Astrocyte (in vitro differentiated cells and primary cell): ENCODE data around the gene C10orf143. TPM values are rescaled to one million over a fixed set of nuclear protein-coding genes. Genes with fewer than 3 reads are reported as not detected.

Experiments used
- DNase-seq: peaks from one replicate; pipeline ENCODE4 v3.0.0-alpha.2; 2010; ENCODE audit warnings: low read depth
- FAIRE-seq: peaks from 2 replicates; lab custom pipeline; 2011; peaks lifted over from hg19 to GRCh38; lab: Jason Lieb, UNC
- H2AFZ ChIP-seq: 2 replicates; pipeline ENCODE4 v1.6.0; 2012; ENCODE audit warnings: low read depth, low read length, inconsistent platforms
- H3K27ac ChIP-seq: 2 replicates; pipeline ENCODE4 v1.5.1; 2011; ENCODE audit warnings: low read depth, low read length, inconsistent platforms
- H3K27me3 ChIP-seq: 2 replicates; pipeline ENCODE4 v1.6.0; 2011; ENCODE audit warnings: low read length, inconsistent platforms; ENCODE audit not compliant: insufficient read depth
- H3K36me3 ChIP-seq: 2 replicates; pipeline ENCODE4 v1.5.1; 2011; ENCODE audit warnings: low read length, inconsistent platforms; ENCODE audit not compliant: insufficient read depth
- H3K4me1 ChIP-seq: 2 replicates; pipeline ENCODE4 v1.5.1; 2011; ENCODE audit warnings: low read length, inconsistent platforms; ENCODE audit not compliant: insufficient read depth
- H3K4me2 ChIP-seq: 2 replicates; pipeline ENCODE4 v1.6.0; 2012; ENCODE audit warnings: low read length, inconsistent platforms
- H3K4me3 ChIP-seq: 2 replicates; pipeline ENCODE4 v1.5.1; 2011; ENCODE audit warnings: low read depth, mild to moderate bottlenecking, low read length, inconsistent platforms; ENCODE audit not compliant: insufficient read depth
- H3K79me2 ChIP-seq: 2 replicates; pipeline ENCODE4 v1.6.0; 2012; ENCODE audit warnings: mild to moderate bottlenecking, low read length, inconsistent platforms; ENCODE audit not compliant: insufficient read depth
- H3K9ac ChIP-seq: 2 replicates; pipeline ENCODE4 v1.6.0; 2012; ENCODE audit warnings: mild to moderate bottlenecking, low read length, inconsistent platforms
- H3K9me3 ChIP-seq: 2 replicates; pipeline ENCODE4 v1.5.1; 2012; ENCODE audit warnings: low read depth, mild to moderate bottlenecking, low read length, inconsistent platforms; ENCODE audit not compliant: insufficient read depth
- H4K20me1 ChIP-seq: 2 replicates; pipeline ENCODE4 v1.6.0; 2012; ENCODE audit warnings: low read length, inconsistent platforms; ENCODE audit not compliant: insufficient read depth
- H3K27ac Mint-ChIP-seq: one replicate; pipeline ENCODE4 v1.8.0; 2021; ENCODE audit warnings: mild to moderate bottlenecking, mixed read lengths; ENCODE audit not compliant: unreplicated experiment
- H3K27me3 Mint-ChIP-seq: one replicate; pipeline ENCODE4 v1.8.0; 2021; ENCODE audit warnings: low read depth, mixed read lengths; ENCODE audit not compliant: unreplicated experiment
- H3K36me3 Mint-ChIP-seq: one replicate; pipeline ENCODE4 v1.8.0; 2021; ENCODE audit warnings: low read depth, mixed read lengths; ENCODE audit not compliant: unreplicated experiment
- H3K4me1 Mint-ChIP-seq: one replicate; pipeline ENCODE4 v1.8.0; 2021; ENCODE audit warnings: low read depth, mixed read lengths; ENCODE audit not compliant: unreplicated experiment
- H3K4me3 Mint-ChIP-seq: one replicate; pipeline ENCODE4 v1.8.0; 2021; ENCODE audit warnings: mild to moderate bottlenecking, moderate library complexity, mixed read lengths; ENCODE audit not compliant: unreplicated experiment
- H3K9me3 Mint-ChIP-seq: one replicate; pipeline ENCODE4 v1.8.0; 2021; ENCODE audit warnings: mild to moderate bottlenecking, mixed read lengths; ENCODE audit not compliant: unreplicated experiment
- CTCF ChIP-seq: IDR thresholded peaks from 2 replicates; pipeline ENCODE4 v1.5.1; 2011; ENCODE audit warnings: low read depth, mild to moderate bottlenecking, inconsistent platforms, low read length, moderate library complexity; ENCODE audit not compliant: insufficient read depth
- EZH2 ChIP-seq: IDR thresholded peaks from 2 replicates; pipeline ENCODE4 v1.6.1; 2012; ENCODE audit warnings: mild to moderate bottlenecking, low read length, inconsistent platforms; ENCODE audit not compliant: insufficient read depth
- total RNA-seq: library from RNA; stranded (reverse); gene quantifications from 2 replicates; pipeline ENCODE4 v1.2.1, GENCODE V29; 2021

The C10orf143 gene
- total RNA-seq, 1 donor from 2014 or later = 0.73 TPM

- Histone ChIP-seq H3K9me3 (no peaks in the 10 kb centered on the region), H3K9ac (no peak overlapping the region), H3K4me1 (no peaks in the 10 kb centered on the region), H3K27ac (no peak overlapping the region), H4K20me1 (no peaks in the 10 kb centered on the region), H3K79me2 (no peaks in the 10 kb centered on the region), H2AFZ (no peak overlapping the region), H3K4me2 (no peak overlapping the region), H3K4me3 (no peak overlapping the region), H3K36me3 (no peaks in the 10 kb centered on the region), H3K27me3 (no peaks in the 10 kb centered on the region)
- no peaks in the 10 kb centered on the region for H3K36me3 Mint-ChIP-seq
- no peak overlapping the region for H3K4me3 Mint-ChIP-seq
- TF ChIP-seq EZH2 (no peak), CTCF (no peak)
- no peak overlapping the region for H3K27ac Mint-ChIP-seq
- FAIRE-seq = no peak
- peaks cover 40% of the 10 kb centered on the region for H3K27me3 Mint-ChIP-seq
- no peaks in the 10 kb centered on the region for H3K4me1 Mint-ChIP-seq
- no peak for DNase-seq
- H3K9me3 Mint-ChIP-seq = no peaks in the 10 kb centered on the region
Measured at GRCh38 chr10:130045091-130045652, 65.5 kb downstream of the C10orf143 start.

- H3K9me3 Mint-ChIP-seq = no peaks in the 10 kb centered on the region
- H3K36me3 Mint-ChIP-seq = no peaks in the 10 kb centered on the region
- no peak overlapping the region for H3K4me3 Mint-ChIP-seq
- Histone ChIP-seq H3K4me3 (no peak overlapping the region), H2AFZ (no peak overlapping the region), H3K4me2 (no peak overlapping the region), H4K20me1 (no peaks in the 10 kb centered on the region), H3K9me3 (no peaks in the 10 kb centered on the region), H3K4me1 (no peaks in the 10 kb centered on the region), H3K79me2 (no peaks in the 10 kb centered on the region), H3K27ac (no peak overlapping the region), H3K36me3 (no peaks in the 10 kb centered on the region), H3K27me3 (no peaks in the 10 kb centered on the region), H3K9ac (no peak overlapping the region)
- TF ChIP-seq EZH2 (no peak), CTCF (no peak)
- DNase-seq (no peak), FAIRE-seq (no peak)
- peaks cover 45% of the 10 kb centered on the region for H3K27me3 Mint-ChIP-seq
- H3K4me1 Mint-ChIP-seq = no peaks in the 10 kb centered on the region
- H3K27ac Mint-ChIP-seq = no peak overlapping the region
Measured at GRCh38 chr10:130044067-130045061, 66.3 kb downstream of the C10orf143 start.

GRCh38 chr10:130043491-130043890 is 67.1 kb downstream of the C10orf143 start:
- Histone ChIP-seq H3K36me3 (no peaks in the 10 kb centered on the region), H2AFZ (no peak overlapping the region), H3K4me1 (no peaks in the 10 kb centered on the region), H3K9me3 (no peaks in the 10 kb centered on the region), H3K27me3 (no peaks in the 10 kb centered on the region), H3K4me2 (no peak overlapping the region), H3K27ac (no peak overlapping the region), H3K4me3 (no peak overlapping the region), H3K79me2 (no peaks in the 10 kb centered on the region), H3K9ac (no peak overlapping the region), H4K20me1 (no peaks in the 10 kb centered on the region)
- DNase-seq = no peak
- no peaks in the 10 kb centered on the region for H3K36me3 Mint-ChIP-seq
- FAIRE-seq = no peak
- no peaks in the 10 kb centered on the region for H3K9me3 Mint-ChIP-seq
- no peaks in the 10 kb centered on the region for H3K4me1 Mint-ChIP-seq
- H3K4me3 Mint-ChIP-seq = no peak overlapping the region
- H3K27ac Mint-ChIP-seq = no peak overlapping the region
- H3K27me3 Mint-ChIP-seq = peaks cover 50% of the 10 kb centered on the region
- no peak for TF ChIP-seq CTCF
- TF ChIP-seq EZH2 = no peak
